GM12878 (cell line): ENCODE data around the gene DOCK1. TPM values are rescaled to one million over a fixed set of nuclear protein-coding genes. Genes with fewer than 3 reads are reported as not detected.

Source experiments
- ATAC-seq: fragments of 200-7000 bp; cut with Tn5 transposase; 3 replicates; pipeline ENCODE4 v1.9.1; 2020; ENCODE audit warnings: mild to moderate bottlenecking, moderate library complexity
- BruUV-seq: library from RNA; stranded (reverse); fragments of 400-500 nt; replicated peaks from 2 replicates; lab custom pipeline; 2021; lab: Mats Ljungman, UMichigan
- CTCF ChIA-PET: fragments of 300-600 bp; sonication (Branson Sonifier 250); formaldehyde crosslinking; extraction: SDS; loops from one replicate; lab custom pipeline; 2021; ENCODE audit warnings: inconsistent platforms; lab: Yijun Ruan, JAX
- POLR2A ChIA-PET: fragments of 350-600 bp; formaldehyde crosslinking; extraction: SDS; loops from one replicate; lab custom pipeline; 2021; ENCODE audit warnings: inconsistent platforms; lab: Charles Lee
- RAD21 ChIA-PET: fragments of 300-600 bp; sonication (Branson Sonifier 250); formaldehyde crosslinking; loops from one replicate; lab custom pipeline; 2023; ENCODE audit warnings: antibody characterized with exemption; ENCODE audit not compliant: unreplicated experiment; lab: Charles Lee
- SMC1A ChIA-PET: fragments of 300-600 bp; sonication (Branson Sonifier 250); formaldehyde crosslinking; loops from one replicate; lab custom pipeline; 2023; ENCODE audit not compliant: unreplicated experiment, uncharacterized antibody; lab: Charles Lee
- DNase-seq: peaks from one replicate; pipeline ENCODE4 v3.0.0-alpha.2; 2011; ENCODE audit warnings: low read depth, low spot score
- FAIRE-seq: peaks from 3 replicates; lab custom pipeline; 2011; peaks lifted over from hg19 to GRCh38; lab: Jason Lieb, UNC
- H2AFZ ChIP-seq: 2 replicates; pipeline ENCODE4 v1.6.0; 2011; ENCODE audit warnings: low read depth, low read length, control low read depth; ENCODE audit not compliant: control insufficient read depth
- H3K27ac ChIP-seq: 2 replicates; pipeline ENCODE4 v1.5.1; 2011; ENCODE audit warnings: control low read depth; ENCODE audit not compliant: control insufficient read depth, insufficient read depth
- H3K27me3 ChIP-seq, 2 experiments: replicated peaks in 1 of 2; 2 replicates each; pipeline versions ENCODE4 v1.6.0 to v1.6.1; 2011; ENCODE audit warnings: low read length in 1 of 2; ENCODE audit not compliant: control insufficient read depth in 2 of 2, insufficient read depth in 2 of 2
- H3K36me3 ChIP-seq, 2 experiments: 2 replicates each; pipeline ENCODE4 v1.5.1; 2011; ENCODE audit warnings: low read length in 1 of 2; ENCODE audit not compliant: control insufficient read depth in 2 of 2, insufficient read depth in 2 of 2
- H3K4me1 ChIP-seq: 2 replicates; pipeline ENCODE4 v1.6.1; 2011; ENCODE audit warnings: mild to moderate bottlenecking, low read length, moderate library complexity, mixed read lengths; ENCODE audit not compliant: control insufficient read depth, insufficient read depth
- H3K4me2 ChIP-seq: 2 replicates; pipeline ENCODE4 v1.6.0; 2011; ENCODE audit warnings: control low read depth; ENCODE audit not compliant: control insufficient read depth, insufficient read depth
- H3K4me3 ChIP-seq: fragments of 200-600 bp; sonication (generic); 2 replicates; pipeline ENCODE4 v1.5.1; 2016
- H3K79me2 ChIP-seq: 2 replicates; pipeline ENCODE4 v1.6.0; 2011; ENCODE audit warnings: low read length; ENCODE audit not compliant: control insufficient read depth, insufficient read depth
- H3K9ac ChIP-seq: 2 replicates; pipeline ENCODE4 v1.8.0; 2011; ENCODE audit warnings: low read length, control low read depth, mixed read lengths; ENCODE audit not compliant: control insufficient read depth, insufficient read depth
- H3K9me3 ChIP-seq: replicated peaks from 3 replicates; pipeline ENCODE4 v1.5.1; 2011; ENCODE audit warnings: mild to moderate bottlenecking, low read length; ENCODE audit not compliant: control insufficient read depth, insufficient read depth
- H4K20me1 ChIP-seq: 2 replicates; pipeline ENCODE4 v1.6.0; 2011; ENCODE audit not compliant: control insufficient read depth, insufficient read depth
- BHLHE40 ChIP-seq, 2 experiments: fragments of 450-650 bp in 1 of 2; IDR thresholded peaks; 2 replicates each; pipeline ENCODE4 v1.6.1; 2011 to 2017; ENCODE audit warnings: low read depth in 2 of 2, borderline replicate concordance in 1 of 2, improper control_type of control experiment in 1 of 2, low read length in 1 of 2, mild to moderate bottlenecking in 1 of 2
- EED ChIP-seq: sonication (generic); IDR thresholded peaks from 2 replicates; pipeline ENCODE4 v1.6.1; 2016; ENCODE audit warnings: antibody characterized with exemption, low read depth
- FOXK2 ChIP-seq: fragments of 450-650 bp; IDR thresholded peaks from 2 replicates; pipeline ENCODE4 v1.6.1; 2017; ENCODE audit warnings: mild to moderate bottlenecking, moderate library complexity
- MAX ChIP-seq: IDR thresholded peaks from 2 replicates; pipeline ENCODE4 v1.6.1; 2012; ENCODE audit warnings: low read depth, low read length, improper control_type of control experiment
- SMAD1 ChIP-seq: fragments of 450-650 bp; IDR thresholded peaks from 2 replicates; pipeline ENCODE4 v1.6.1; 2018; ENCODE audit warnings: mild to moderate bottlenecking, low read depth; ENCODE audit not compliant: partially characterized antibody
- SUZ12 ChIP-seq: fragments of 200-600 bp; sonication (generic); IDR thresholded peaks from one replicate; pipeline ENCODE4 v1.6.1; 2018; ENCODE audit warnings: antibody characterized with exemption, mild to moderate bottlenecking; ENCODE audit not compliant: unreplicated experiment
- YBX1 ChIP-seq: fragments of 450-650 bp; IDR thresholded peaks from 2 replicates; pipeline ENCODE4 v1.6.1; 2016; ENCODE audit warnings: antibody characterized with exemption
- YY1 ChIP-seq: IDR thresholded peaks from 2 replicates; pipeline ENCODE4 v1.6.1; 2011; ENCODE audit warnings: low read depth, mild to moderate bottlenecking, low read length
- WGBS: methylation state at CpG from one replicate; pipeline ENCODE4 v1.1.6; 2016; ENCODE audit warnings: low lambda C conversion rate; ENCODE audit not compliant: insufficient replicate concordance, insufficient coverage; ENCODE audit errors: missing lambda C conversion rate; 5-methylcytosine and 5-hydroxymethylcytosine counted together
- in situ Hi-C: fragments of 300-500 bp; cut with MboI; formaldehyde crosslinking; loops from 9 replicates; pipeline ENCODE4 v1.14.3; 2018; ENCODE audit warnings: mixed read lengths
- intact Hi-C: fragments of 100-400 bp; cut with micrococcal nuclease; formaldehyde crosslinking; loops from one replicate; pipeline ENCODE4 v1.14.2; 2022; ENCODE audit not compliant: unreplicated experiment
- polyA plus RNA-seq, 11 experiments: library from polyadenylated mRNA; depleted of rRNA in 4 of 11; unstranded in 6 of 11; stranded (reverse) in 5 of 11; fragments of >200 nt; fragmentation: Nextera tagmentation in 4 of 11; fragmentation: Illumina TruSeq in 1 of 11; extraction: Ambion mirVana in 4 of 11; extraction: Trizol in 1 of 11; gene quantifications; 1 replicate in 1 of 11; 2 replicates in 10 of 11; pipeline versions ENCODE4 v1.2.1 to v1.2.3, GENCODE V29; 2011 to 2016; ENCODE audit warnings: inconsistent platforms in 2 of 11, missing spikeins in 2 of 11, low read depth in 1 of 11
- total RNA-seq, 4 experiments: library from RNA; depleted of rRNA in 3 of 4; stranded (reverse); fragments of >200 nt in 3 of 4; fragmentation: Illumina TruSeq in 1 of 4; extraction: Trizol in 1 of 4; gene quantifications; 2 replicates each; pipeline versions ENCODE4 v1.2.1 to v1.2.3, GENCODE V29; 2013 to 2021
- TF ChIP-seq, protein P1 (sequence below): fragments of 450-650 bp; IDR thresholded peaks from 2 replicates; pipeline ENCODE4 v1.6.1; 2017; ENCODE audit warnings: antibody characterized with exemption, mild to moderate bottlenecking, moderate library complexity
- TF ChIP-seq, protein P2 (sequence below): fragments of 450-650 bp; IDR thresholded peaks from 2 replicates; pipeline ENCODE4 v1.6.1; 2017; ENCODE audit warnings: mild to moderate bottlenecking

The DOCK1 gene
- total and polyA plus RNA-seq, 10 of the 15 experiments (the other 5 are each of a cell fraction or from before 2014, with no cell fraction given): 0.05 to 0.18 TPM; not detected in 8

GRCh38 chr10:127424594-127425264, 519.5 kb downstream of the DOCK1 start:
- ChIA-PET POLR2A (no interaction called here), CTCF (no interaction called here), RAD21 (no interaction called here), SMC1A (no interaction called here)
- Histone ChIP-seq H3K9ac (no peak overlapping the region), H3K4me3 (no peak overlapping the region), H3K27ac (no peak overlapping the region), H3K4me2 (no peak overlapping the region), H3K27me3 (no peaks in the 10 kb centered on the region), H2AFZ (no peak overlapping the region), H3K4me1 (no peaks in the 10 kb centered on the region), H3K36me3 (no peaks in the 10 kb centered on the region), H3K79me2 (no peaks in the 10 kb centered on the region), H3K9me3 (no peaks in the 10 kb centered on the region; the same call in 2 of the 3 replicates), H4K20me1 (no peaks in the 10 kb centered on the region)
- 30% methylated on average over 12 of the region's 12 CpGs for WGBS
- DNase-seq: no peak
- FAIRE-seq: no peak
- ATAC-seq: no peak
- no TSS peak for BruUV-seq
- in situ Hi-C loops (no loop called here), intact Hi-C loops (no loop called here)
- no peak for TF ChIP-seq YBX1
- TF ChIP-seq MAX: no peak
- no peak for TF ChIP-seq FOXK2
- TF ChIP-seq YY1: no peak
- no peak for TF ChIP-seq EED
- no peak for TF ChIP-seq SUZ12
- TF ChIP-seq, protein P1, sequence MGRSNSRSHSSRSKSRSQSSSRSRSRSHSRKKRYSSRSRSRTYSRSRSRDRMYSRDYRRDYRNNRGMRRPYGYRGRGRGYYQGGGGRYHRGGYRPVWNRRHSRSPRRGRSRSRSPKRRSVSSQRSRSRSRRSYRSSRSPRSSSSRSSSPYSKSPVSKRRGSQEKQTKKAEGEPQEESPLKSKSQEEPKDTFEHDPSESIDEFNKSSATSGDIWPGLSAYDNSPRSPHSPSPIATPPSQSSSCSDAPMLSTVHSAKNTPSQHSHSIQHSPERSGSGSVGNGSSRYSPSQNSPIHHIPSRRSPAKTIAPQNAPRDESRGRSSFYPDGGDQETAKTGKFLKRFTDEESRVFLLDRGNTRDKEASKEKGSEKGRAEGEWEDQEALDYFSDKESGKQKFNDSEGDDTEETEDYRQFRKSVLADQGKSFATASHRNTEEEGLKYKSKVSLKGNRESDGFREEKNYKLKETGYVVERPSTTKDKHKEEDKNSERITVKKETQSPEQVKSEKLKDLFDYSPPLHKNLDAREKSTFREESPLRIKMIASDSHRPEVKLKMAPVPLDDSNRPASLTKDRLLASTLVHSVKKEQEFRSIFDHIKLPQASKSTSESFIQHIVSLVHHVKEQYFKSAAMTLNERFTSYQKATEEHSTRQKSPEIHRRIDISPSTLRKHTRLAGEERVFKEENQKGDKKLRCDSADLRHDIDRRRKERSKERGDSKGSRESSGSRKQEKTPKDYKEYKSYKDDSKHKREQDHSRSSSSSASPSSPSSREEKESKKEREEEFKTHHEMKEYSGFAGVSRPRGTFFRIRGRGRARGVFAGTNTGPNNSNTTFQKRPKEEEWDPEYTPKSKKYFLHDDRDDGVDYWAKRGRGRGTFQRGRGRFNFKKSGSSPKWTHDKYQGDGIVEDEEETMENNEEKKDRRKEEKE: no peak
- TF ChIP-seq, protein P2, sequence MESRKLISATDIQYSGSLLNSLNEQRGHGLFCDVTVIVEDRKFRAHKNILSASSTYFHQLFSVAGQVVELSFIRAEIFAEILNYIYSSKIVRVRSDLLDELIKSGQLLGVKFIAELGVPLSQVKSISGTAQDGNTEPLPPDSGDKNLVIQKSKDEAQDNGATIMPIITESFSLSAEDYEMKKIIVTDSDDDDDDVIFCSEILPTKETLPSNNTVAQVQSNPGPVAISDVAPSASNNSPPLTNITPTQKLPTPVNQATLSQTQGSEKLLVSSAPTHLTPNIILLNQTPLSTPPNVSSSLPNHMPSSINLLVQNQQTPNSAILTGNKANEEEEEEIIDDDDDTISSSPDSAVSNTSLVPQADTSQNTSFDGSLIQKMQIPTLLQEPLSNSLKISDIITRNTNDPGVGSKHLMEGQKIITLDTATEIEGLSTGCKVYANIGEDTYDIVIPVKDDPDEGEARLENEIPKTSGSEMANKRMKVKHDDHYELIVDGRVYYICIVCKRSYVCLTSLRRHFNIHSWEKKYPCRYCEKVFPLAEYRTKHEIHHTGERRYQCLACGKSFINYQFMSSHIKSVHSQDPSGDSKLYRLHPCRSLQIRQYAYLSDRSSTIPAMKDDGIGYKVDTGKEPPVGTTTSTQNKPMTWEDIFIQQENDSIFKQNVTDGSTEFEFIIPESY: no peak
- no peak for TF ChIP-seq SMAD1
- TF ChIP-seq BHLHE40 (IDR thresholded peaks at IDR 0.05; ENCODE audit: borderline replicate concordance in 1 of 2, low read depth in 2 of 2, low read length in 1 of 2): no peak
